ENCODE measurements around the gene UBE2O.

The UBE2O gene

DNA sequence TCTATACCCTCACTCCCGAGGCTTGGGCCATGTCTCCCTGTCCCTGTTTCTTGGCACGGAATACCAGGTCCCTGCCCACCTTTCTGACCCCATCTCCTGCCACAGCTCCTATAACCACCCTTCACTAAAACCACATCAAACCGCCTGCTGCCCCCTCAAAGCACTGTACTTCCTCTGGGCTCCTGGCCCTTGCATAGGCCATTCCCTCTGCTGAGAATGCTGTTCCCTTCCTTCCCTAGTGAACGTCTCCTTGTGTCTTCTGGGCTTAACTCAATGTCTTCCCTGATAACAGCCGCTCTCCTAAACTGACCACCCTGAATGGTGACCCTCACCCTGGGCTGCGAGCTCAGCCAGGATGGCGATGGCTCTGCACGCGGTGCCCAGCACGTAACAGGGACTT lies 25.1 kb upstream of the UBE2O start (continued):
- no peak for TF ChIP-seq KLF8 (tag by site-specific recombination; IDR thresholded peaks at IDR 0.05)
- TF ChIP-seq ZNF843 (tag by site-specific recombination; IDR thresholded peaks at IDR 0.05): no peak
- TF ChIP-seq, protein P1, sequence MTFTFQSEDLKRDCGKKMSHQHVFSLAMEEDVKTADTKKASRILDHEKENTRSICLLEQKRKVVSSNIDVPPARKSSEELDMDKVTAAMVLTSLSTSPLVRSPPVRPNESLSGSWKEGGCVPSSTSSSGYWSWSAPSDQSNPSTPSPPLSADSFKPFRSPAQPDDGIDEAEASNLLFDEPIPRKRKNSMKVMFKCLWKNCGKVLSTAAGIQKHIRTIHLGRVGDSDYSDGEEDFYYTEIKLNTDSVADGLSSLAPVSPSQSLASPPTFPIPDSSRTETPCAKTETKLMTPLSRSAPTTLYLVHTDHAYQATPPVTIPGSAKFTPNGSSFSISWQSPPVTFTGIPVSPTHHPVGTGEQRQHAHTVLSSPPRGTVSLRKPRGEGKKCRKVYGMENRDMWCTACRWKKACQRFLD (tag by site-specific recombination; IDR thresholded peaks at IDR 0.05): no peak
- no peak for TF ChIP-seq IKZF3 (tag by site-specific recombination; IDR thresholded peaks at IDR 0.05)

DNA sequence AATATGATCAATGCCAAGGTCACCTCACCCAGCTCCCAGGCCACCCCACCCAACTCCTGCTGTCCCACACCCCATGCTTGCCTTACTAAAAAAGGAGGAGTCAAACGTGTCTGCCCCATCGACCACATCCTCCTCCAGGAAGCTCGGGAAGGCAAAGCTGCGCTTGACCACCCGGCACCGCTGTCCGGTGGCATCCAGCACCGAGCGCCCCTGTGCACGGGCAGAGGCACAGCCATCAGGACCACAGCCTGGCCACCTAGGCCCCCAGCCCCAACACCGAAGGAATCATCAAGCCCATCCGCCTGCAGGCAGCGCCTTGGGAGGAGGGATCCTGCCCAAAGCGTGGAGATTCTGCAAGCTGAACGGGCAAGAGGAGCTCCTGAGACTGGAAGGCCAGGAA lies 24.6 kb upstream of the UBE2O start:
- TF ChIP-seq OVOL3 (tag by site-specific recombination; IDR thresholded peaks at IDR 0.05): no peak
- Histone ChIP-seq H3K9me3 (ENCODE audit: control insufficient read depth, insufficient read depth, low read depth, low read length) (no peaks in the 10 kb centered on the region), H3K4me3 (ENCODE audit: low read depth, low read length) (no peak overlapping the region), H3K36me3 (ENCODE audit: control insufficient read depth in 2 of 2, insufficient read depth in 1 of 2, low read length in 2 of 2) (peaks cover 0 to 4% of the 10 kb centered on the region in 2 experiments; a peak in 1 of 3 replicates), H3K4me1 (ENCODE audit: control insufficient read depth, insufficient read depth, low read length) (no peaks in the 10 kb centered on the region), H3K27ac (ENCODE audit: extremely low read depth, low read depth, low read length) (no peak overlapping the region)
- ChIA-PET CTCF (interaction anchor here (1.2 to 4.2 kb wide), 6 partner anchors 11 to 78 kb away, joined by 3 to 24 read pairs (median 4); partner anchors contain the start of gene AANAT), POLR2A (interaction anchor here (1.2 to 1.6 kb wide), 2 partner anchors 8 to 124 kb away, joined by 3 read pairs; partner anchors contain the start of gene PRPSAP1)

DNA sequence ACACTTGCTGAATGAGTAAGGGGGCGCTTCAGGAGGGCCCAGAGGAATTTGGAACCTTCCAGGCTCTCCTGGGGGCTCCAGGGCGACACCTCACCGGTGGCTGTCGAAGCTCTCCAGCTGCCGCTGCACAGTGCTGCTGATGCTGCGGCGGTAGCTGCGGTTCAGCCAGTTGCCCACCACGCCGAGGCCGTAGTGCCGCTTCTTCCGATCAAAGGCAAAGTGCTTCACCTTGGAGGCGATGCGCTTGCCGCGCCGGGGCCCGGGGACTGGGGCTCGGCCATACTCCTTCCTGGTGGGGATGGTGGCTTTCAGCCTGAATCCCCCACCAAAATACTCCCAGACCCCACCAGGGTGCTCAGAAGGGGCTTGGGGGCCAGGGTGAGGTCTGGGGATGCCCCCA lies 23.8 kb upstream of the UBE2O start:
- H3K4me1 ChIP-seq (ENCODE audit: control insufficient read depth, insufficient read depth, low read length): no peaks in the 10 kb centered on the region
- ChIA-PET CTCF (interaction anchor here (1.4 to 4.2 kb wide), 3 partner anchors 10 to 29 kb away, joined by 3 to 24 read pairs (median 12); partner anchors contain the start of gene AANAT), POLR2A (interaction anchor here (1.2 to 1.6 kb wide), 2 partner anchors 9 to 123 kb away, joined by 3 read pairs; partner anchors contain the start of gene PRPSAP1)
- no peak overlapping the region for H3K27ac ChIP-seq (ENCODE audit: extremely low read depth, low read depth, low read length)
- H3K4me3 ChIP-seq (ENCODE audit: low read depth, low read length): no peak overlapping the region
- H3K36me3 ChIP-seq (ENCODE audit: control insufficient read depth in 2 of 2, insufficient read depth in 1 of 2, low read length in 2 of 2): peaks cover 0 to 13% of the 10 kb centered on the region in 2 experiments; a peak in 1 of 3 replicates
- H3K9me3 ChIP-seq (ENCODE audit: control insufficient read depth, insufficient read depth, low read depth, low read length): no peaks in the 10 kb centered on the region
- TF ChIP-seq IKZF3 (tag by site-specific recombination; IDR thresholded peaks at IDR 0.05) (no peak), ZNF768 (tag by site-specific recombination; IDR thresholded peaks at IDR 0.05) (no peak), ZNF140 (tag by site-specific recombination; IDR thresholded peaks at IDR 0.05) (no peak), GLIS2 (tag by site-specific recombination; IDR thresholded peaks at IDR 0.05) (peak; percentile 13; the same call in 1 of the 2 replicates), ZNF843 (tag by site-specific recombination; IDR thresholded peaks at IDR 0.05) (no peak), ZXDB (tag by site-specific recombination; IDR thresholded peaks at IDR 0.05) (no peak)
- TF ChIP-seq, protein P2, sequence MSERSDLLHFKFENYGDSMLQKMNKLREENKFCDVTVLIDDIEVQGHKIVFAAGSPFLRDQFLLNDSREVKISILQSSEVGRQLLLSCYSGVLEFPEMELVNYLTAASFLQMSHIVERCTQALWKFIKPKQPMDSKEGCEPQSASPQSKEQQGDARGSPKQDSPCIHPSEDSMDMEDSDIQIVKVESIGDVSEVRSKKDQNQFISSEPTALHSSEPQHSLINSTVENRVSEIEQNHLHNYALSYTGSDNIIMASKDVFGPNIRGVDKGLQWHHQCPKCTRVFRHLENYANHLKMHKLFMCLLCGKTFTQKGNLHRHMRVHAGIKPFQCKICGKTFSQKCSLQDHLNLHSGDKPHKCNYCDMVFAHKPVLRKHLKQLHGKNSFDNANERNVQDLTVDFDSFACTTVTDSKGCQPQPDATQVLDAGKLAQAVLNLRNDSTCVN (tag by site-specific recombination; optimal IDR thresholded peaks at IDR 0.05): no peak
- TF ChIP-seq, protein P3, sequence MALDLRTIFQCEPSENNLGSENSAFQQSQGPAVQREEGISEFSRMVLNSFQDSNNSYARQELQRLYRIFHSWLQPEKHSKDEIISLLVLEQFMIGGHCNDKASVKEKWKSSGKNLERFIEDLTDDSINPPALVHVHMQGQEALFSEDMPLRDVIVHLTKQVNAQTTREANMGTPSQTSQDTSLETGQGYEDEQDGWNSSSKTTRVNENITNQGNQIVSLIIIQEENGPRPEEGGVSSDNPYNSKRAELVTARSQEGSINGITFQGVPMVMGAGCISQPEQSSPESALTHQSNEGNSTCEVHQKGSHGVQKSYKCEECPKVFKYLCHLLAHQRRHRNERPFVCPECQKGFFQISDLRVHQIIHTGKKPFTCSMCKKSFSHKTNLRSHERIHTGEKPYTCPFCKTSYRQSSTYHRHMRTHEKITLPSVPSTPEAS (tag by site-specific recombination; IDR thresholded peaks at IDR 0.05): no peak

DNA sequence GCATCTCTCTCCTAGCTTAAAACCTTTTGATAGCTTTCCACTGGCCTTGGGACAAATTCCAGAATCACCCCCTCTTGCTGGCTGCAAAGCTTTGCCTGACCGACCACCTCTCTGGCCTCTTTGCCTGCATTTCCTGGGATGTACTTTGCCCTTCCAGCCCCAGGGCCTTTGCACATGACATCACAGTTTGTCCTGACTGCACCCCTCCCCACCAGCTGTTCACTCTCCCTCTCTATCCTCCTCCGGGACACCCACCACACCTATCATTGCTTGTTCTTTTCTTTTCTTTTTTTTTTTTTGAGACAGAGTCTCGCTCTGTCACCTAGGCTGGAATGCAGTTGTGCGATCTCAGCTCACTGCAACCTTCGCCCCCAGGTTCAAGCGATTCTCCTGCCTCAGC lies 22.4 kb upstream of the UBE2O start:
- ChIA-PET POLR2A (no interaction called here), CTCF (interaction anchor here (0.9 to 4.2 kb wide), 5 partner anchors 8 to 149 kb away, joined by 3 to 24 read pairs (median 3); partner anchors contain the start of gene AANAT)
- Histone ChIP-seq H3K9me3 (ENCODE audit: control insufficient read depth, insufficient read depth, low read depth, low read length) (no peaks in the 10 kb centered on the region), H3K4me3 (ENCODE audit: low read depth, low read length) (no peak overlapping the region), H3K27ac (ENCODE audit: extremely low read depth, low read depth, low read length) (no peak overlapping the region), H3K36me3 (ENCODE audit: control insufficient read depth in 2 of 2, insufficient read depth in 1 of 2, low read length in 2 of 2) (peaks cover 0 to 14% of the 10 kb centered on the region in 2 experiments; a peak in 1 of 3 replicates), H3K4me1 (ENCODE audit: control insufficient read depth, insufficient read depth, low read length) (no peaks in the 10 kb centered on the region)
- no peak for TF ChIP-seq ZNF302 (tag by site-specific recombination; IDR thresholded peaks at IDR 0.05; ENCODE audit: low read depth)
- TF ChIP-seq ZFHX2 (tag by site-specific recombination; conservative IDR thresholded peaks at IDR 0.05): peak; percentile 45
- no peak for TF ChIP-seq ZNF394 (tag by site-specific recombination; IDR thresholded peaks at IDR 0.05; ENCODE audit: borderline replicate concordance)
- peak; percentile 100 for TF ChIP-seq ZNF623 (tag by site-specific recombination; IDR thresholded peaks at IDR 0.05)
- TF ChIP-seq ZNF132 (tag by site-specific recombination; IDR thresholded peaks at IDR 0.05; ENCODE audit: borderline replicate concordance): no peak
- TF ChIP-seq, protein P4, sequence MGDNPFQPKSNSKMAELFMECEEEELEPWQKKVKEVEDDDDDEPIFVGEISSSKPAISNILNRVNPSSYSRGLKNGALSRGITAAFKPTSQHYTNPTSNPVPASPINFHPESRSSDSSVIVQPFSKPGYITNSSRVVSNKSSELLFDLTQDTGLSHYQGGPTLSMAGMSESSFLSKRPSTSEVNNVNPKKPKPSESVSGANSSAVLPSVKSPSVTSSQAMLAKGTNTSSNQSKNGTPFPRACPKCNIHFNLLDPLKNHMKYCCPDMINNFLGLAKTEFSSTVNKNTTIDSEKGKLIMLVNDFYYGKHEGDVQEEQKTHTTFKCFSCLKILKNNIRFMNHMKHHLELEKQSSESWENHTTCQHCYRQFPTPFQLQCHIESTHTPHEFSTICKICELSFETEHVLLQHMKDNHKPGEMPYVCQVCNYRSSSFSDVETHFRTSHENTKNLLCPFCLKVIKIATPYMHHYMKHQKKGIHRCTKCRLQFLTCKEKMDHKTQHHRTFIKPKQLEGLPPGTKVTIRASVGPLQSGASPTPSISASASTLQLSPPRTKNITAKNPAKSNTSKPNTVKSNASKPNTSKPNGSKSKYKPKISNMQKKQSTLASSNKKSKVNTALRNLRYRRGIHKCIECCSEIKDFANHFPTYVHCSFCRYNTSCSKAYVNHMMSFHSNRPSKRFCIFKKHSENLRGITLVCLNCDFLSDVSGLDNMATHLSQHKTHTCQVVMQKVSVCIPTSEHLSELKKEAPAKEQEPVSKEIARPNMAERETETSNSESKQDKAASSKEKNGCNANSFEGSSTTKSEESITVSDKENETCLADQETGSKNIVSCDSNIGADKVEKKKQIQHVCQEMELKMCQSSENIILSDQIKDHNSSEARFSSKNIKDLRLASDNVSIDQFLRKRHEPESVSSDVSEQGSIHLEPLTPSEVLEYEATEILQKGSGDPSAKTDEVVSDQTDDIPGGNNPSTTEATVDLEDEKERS (tag by site-specific recombination; IDR thresholded peaks at IDR 0.05): 0 out of 2 replicates have a peak, but pooled peaks have one; percentile 18
- TF ChIP-seq EGR2 (tag by site-specific recombination; IDR thresholded peaks at IDR 0.05; ENCODE audit: low read depth): peak; percentile 54; the same call in 1 of the 2 replicates
